ENCODE data around the gene LRRC3B. TPM values are rescaled to one million over a fixed set of nuclear protein-coding genes. Genes with fewer than 3 reads are reported as not detected.

The LRRC3B gene
- total and polyA plus RNA-seq, 2 donors (not counting 1 experiment from before 2014, with no cell fraction given), result not detected

DNA sequence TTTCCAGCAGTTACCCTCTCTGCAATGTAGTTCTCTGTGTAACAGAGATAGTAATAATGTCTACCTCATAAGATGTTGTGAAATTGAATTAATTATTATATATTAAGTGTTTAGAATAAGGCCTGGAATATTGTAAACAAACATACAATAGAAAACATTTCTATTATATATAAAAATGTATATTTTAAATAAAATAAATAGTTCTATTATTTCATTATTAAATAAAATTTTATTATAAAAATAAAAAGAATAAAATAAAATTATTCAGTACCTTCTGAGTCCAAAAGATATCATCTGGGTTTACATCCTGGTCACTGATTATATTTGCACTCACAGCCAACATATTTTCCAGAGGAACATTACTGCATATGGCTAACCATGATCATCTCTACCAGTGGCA, 135.4 kb downstream of the LRRC3B start:
- Histone ChIP-seq H3K9ac (ENCODE audit: low read length) (no peak overlapping the region), H3K36me3 (replicated peaks in 1 of 2; ENCODE audit: control extremely low read depth in 1 of 2, control insufficient read depth in 1 of 2, extremely low read depth in 1 of 2, insufficient read depth in 2 of 2, low read length in 1 of 2) (no peaks in the 10 kb centered on the region), H3K79me2 (ENCODE audit: control insufficient read depth, insufficient read depth, low read length) (no peaks in the 10 kb centered on the region), H3K4me2 (replicated peaks; ENCODE audit: low read depth, low read length, poor library complexity, severe bottlenecking) (no peak overlapping the region), H3K9me3 (ENCODE audit: control extremely low read depth in 1 of 3, control insufficient read depth in 2 of 3, insufficient read depth in 1 of 3, low read length in 2 of 3) (peaks cover 0 to 3% (median 1%) of the 10 kb centered on the region in 3 donors), H3K4me1 (ENCODE audit: control insufficient read depth in 2 of 2, insufficient read depth in 2 of 2, low read length in 2 of 2) (no peaks in the 10 kb centered on the region), H3K4me3 (ENCODE audit: control extremely low read depth in 1 of 5, extremely low read depth in 1 of 5, insufficient read depth in 1 of 5, low read depth in 2 of 5, low read length in 4 of 5) (no peak overlapping the region), H3K27ac (ENCODE audit: low read length in 2 of 2) (no peak overlapping the region), H3K27me3 (replicated peaks in 1 of 4; ENCODE audit: control extremely low read depth in 1 of 4, control insufficient read depth in 3 of 4, insufficient read depth in 4 of 4, low read length in 3 of 4) (no peaks in the 10 kb centered on the region), H2AFZ (ENCODE audit: insufficient read depth, low read depth, low read length, poor library complexity, severe bottlenecking) (no peak overlapping the region), H4K20me1 (ENCODE audit: control insufficient read depth, insufficient read depth, low read length, poor library complexity, severe bottlenecking) (no peaks in the 10 kb centered on the region)
- no peaks in the 10 kb centered on the region for H3K27me3 Mint-ChIP-seq
- ATAC-seq (ENCODE audit: low read depth) (no peak), DNase-seq (no peak)
- H3K4me1 Mint-ChIP-seq, result no peaks in the 10 kb centered on the region
- no peaks in the 10 kb centered on the region for H3K9me3 Mint-ChIP-seq (ENCODE audit: insufficient read depth)
- CTCF ChIA-PET, result no interaction called here
- intact Hi-C loops (cut with micrococcal nuclease), result no loop called here
- no peak overlapping the region for H3K4me3 Mint-ChIP-seq
- H3K27ac Mint-ChIP-seq, result no peak overlapping the region
- no peak for TF ChIP-seq EZH2 (IDR thresholded peaks at IDR 0.05; ENCODE audit: borderline replicate concordance, insufficient read depth, low read depth, low read length, poor library complexity, severe bottlenecking)
- POLR2A ChIA-PET, result no interaction called here
